Stimulated activated CD4-positive, alpha-beta T cell treated with anti-CD3 and anti-CD28 coated beads, Interleukin-1b, Interleukin-23, amount 100 ng/mL, for 24 hours (primary cell): ENCODE data around the gene PHF2.
"Not testable (repeated sequence)": the region's sequence is repeated elsewhere in the genome, so short reads cannot be mapped to it uniquely, and the experiment has no call there.

Source experiments
- DNase-seq, 4 experiments: peaks; one replicate each; pipeline ENCODE4 v3.0.0-alpha.2; 2020; ENCODE audit warnings: low read depth in 4 of 4, low spot score in 1 of 4

The PHF2 gene

GRCh38 chr9:93663877-93664548 lies 87.6 kb downstream of the PHF2 start:
- no peak for DNase-seq

GRCh38 chr9:93664549-93665120 lies 88.3 kb downstream of the PHF2 start:
- no peak for DNase-seq

DNA sequence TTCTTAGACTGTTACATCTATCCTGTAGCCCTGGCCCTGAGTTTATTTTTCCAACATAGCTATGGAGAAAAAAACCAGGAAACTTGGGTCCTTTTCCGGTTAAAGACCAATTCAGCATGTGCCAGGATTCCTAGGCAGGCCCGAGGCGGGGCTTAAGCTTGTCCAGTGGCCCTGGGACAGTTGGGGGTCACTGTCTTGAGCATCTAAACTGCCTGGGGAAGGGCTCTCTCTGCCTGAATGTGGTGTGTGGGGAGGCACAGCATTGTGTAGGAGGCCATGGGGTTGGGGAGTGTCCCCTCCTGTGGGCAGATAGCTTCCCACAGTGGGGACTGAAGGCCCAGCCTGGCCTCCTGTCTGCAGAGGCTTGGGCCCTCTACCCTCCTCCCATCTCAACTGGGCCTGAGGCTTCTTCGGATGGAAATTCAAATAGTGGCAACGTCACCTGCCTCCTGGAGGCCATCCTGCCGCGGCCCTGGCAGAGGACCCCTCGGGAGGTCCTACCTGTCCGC lies 88.8 kb downstream of the PHF2 start:
- DNase-seq = no peak

- no peak for DNase-seq
These were observed 89.5 kb downstream of the PHF2 start for GRCh38 chr9:93665637-93666438.

DNA sequence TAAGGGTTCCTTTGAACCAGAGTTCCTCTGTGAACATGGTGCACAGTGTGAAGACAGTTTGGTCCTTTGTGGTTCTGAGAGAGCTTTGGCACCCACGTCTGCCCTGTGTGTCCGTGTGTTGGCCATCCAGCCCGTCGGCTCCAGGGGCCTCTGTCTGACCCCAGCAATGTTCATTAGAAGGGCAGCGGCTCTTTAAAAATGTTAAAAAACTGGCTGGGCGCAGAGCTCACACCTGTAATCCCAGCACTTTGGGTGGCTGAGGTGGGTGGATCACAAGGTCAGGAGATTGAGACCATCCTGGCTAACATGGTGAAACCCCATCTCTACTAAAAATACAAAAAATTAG lies 90.0 kb downstream of the PHF2 start:
- DNase-seq = not testable (repeated sequence)

DNA sequence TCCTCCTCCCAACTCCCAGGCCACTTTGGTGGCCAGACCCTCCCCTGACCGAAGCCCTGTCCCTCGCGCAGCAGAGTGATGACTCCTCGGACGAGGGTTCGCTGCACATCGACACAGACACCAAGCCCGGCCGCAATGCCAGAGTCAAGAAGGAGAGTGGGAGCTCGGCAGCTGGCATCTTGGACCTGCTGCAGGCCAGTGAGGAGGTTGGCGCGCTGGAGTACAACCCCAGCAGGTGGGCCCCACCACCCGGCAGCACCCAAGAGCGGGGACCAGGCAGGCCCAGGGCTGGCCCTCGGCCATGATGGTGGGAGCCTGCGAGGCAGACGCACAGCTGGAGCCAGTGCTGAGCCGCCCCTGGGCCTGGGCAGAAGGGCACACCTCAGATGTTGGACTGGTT lies 90.6 kb downstream of the PHF2 start:
- no peak for DNase-seq

DNA sequence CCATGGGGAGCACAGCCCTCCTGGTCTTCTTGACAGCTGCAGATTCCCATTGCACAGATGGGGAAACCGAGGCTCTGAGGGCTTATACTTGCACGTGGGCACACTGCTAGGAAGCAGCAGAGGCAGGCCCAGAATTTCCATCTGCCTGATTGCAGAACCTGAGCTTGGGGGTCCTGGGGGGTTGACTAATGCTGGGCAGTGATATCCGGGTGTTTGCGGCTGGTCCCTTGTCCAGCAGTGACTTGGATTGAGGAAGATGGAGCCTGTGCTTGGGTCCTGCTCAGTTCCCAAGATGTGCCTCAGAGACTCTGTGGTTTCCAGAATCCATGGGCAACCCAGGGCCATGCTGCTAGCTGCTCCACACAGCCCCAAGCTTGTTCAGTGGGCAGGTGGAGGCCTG lies 91.2 kb downstream of the PHF2 start:
- no peak for DNase-seq

GRCh38 chr9:93668261-93668871 lies 92.0 kb downstream of the PHF2 start:
- DNase-seq = no peak

DNA sequence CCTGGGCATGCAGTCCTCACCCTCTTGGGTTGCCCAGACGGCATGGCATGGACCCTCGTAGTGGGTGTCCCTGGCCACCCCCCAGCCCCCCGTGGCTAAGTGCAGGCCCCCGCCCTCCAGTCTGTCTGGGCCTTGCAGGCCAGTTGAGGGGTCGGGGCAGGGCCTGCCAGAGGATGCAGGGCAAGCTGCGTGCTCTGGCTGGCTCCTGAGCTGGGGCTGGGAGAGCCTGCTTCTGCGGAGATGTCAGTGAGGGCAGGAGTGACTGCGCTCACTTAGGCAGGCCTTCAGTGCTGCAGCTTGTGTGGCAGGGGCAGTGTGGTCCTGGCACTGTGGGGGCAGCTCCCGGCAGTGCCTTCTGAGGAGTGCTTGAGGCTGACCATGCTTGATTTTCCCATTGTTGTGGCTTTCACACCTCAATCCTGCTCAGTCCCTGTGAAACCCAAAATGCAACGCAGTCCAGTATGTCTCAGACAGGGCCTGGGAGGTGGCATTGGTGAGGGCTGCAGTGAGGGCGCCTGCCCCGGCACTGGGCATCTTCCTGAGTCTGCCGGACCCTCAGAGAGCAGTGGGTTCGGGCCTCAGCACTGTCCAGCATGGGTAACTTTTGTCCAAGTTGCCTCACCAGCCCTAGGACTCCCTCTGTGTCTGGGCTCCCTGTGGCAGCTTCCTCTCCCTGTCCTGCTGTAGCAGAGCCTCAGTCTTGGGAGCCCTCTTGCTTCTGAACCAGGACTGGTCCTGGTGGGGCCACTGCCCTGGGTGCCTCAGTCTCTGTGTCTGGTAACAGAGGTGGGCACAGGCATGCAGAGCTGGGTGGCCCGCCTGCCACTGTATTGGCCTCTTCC lies 93.0 kb downstream of the PHF2 start:
- DNase-seq = no peak

DNA sequence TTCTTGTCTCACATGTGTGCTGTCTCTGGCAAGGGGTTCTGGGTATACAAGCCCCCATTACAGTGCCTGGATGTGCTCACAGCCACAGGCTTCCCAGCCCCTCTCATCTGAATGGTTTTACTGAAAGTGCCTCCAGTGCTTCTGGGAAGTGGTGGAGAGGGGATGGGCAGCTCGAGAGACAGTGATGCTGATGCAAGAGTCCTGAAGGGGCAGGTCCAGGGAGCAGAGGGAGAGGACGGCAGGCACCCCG lies 93.5 kb downstream of the PHF2 start:
- no peak for DNase-seq

DNA sequence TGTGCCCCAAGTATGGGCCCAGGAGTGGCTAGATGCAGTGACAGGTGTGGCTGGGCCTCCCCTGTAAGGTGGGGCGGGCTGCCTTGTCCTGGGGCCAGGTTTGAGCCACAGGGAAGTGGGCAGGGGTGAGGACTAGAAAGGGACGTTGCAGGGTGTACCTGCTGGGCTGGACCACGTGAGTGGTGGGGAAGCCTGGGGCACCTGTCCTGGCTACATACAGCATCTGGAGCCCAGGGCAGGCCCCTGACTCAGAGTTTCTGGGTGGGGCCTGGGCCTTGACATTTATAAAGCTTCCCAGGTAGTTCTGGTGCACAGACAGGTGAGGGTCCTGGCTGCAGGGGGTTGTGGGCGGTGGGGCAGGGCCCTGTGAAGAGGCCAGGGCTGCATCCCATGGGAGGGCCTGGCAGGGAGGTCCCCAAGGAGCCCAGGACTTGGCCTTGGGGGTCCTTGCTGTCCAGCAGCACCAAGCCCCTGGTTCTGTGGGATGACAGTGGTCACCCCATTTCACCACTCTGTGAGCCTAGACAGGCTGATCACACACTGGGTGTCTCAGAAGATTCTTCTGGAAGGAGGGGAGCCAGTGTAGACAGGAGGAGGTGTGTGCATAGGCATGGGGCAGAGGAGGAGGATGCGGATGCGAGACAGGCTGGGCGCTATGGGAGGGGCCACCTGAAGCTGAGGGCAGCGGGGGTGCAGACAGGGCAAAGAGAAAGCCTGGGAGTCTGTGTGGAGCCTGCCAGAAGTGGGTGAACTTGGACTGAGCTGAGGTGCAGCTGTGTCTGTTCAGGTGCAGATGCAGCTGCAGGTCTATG lies 94.0 kb downstream of the PHF2 start:
- no peak for DNase-seq

GRCh38 chr9:93671020-93671338 lies 94.6 kb downstream of the PHF2 start:
- no peak for DNase-seq

DNA sequence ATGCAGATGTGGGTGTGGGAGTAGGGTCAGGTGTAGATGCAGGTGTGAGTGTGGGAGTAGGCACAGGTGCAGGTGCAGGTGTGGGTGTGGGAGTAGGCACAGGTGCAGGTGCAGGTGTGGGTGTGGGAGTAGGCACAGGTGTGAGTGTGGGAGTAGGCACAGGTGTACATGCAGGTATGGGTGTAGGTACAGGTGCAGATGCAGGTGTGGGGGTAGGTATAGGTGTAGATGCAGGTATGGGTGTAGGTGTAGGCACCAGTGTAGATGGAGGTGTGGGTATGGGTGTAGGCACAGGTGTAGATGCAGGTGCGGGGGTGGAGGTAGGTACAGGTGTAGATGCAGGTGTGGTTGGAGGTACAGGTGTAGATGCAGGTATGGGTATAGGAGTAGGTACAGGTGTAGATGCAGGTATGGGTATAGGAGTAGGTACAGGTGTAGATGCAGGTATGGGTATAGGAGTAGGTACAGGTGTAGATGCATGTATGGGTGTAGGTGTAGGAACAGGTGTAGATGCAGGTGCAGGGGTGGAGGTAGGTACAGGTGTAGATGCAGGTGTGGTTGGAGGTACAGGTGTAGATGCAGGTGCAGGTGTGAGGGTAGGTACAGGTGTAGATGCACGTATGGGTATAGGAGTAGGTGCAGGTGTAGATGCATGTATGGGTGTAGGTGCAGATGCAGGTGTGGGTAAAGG lies 96.1 kb downstream of the PHF2 start:
- DNase-seq = not testable (repeated sequence)

GRCh38 chr9:93673021-93673838 lies 96.8 kb downstream of the PHF2 start:
- DNase-seq = no peak

DNA sequence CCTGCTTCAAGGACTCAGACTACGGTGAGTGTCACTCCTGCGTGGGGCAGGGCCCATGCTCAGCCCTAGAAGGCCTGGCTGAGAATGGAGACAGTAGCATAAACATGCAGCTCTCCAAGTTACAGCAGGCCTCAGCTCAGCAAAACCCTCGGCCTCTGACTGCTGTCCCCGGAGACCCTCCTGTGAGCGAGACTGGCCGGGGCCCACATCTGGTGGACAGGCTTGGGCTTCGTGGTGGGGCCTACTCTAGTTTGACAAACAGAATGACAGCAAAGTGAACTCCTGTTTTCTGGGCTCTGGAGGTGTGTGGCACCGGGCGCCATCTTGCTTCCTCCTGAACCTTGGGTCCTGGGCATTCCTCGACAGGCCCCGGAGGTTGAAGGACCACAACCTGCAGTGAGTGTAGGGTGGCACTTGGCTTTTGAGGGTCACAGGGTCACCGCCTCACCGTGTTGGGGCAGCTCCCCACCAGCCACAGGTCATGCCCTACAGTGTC lies 97.5 kb downstream of the PHF2 start:
- no peak for DNase-seq

DNA sequence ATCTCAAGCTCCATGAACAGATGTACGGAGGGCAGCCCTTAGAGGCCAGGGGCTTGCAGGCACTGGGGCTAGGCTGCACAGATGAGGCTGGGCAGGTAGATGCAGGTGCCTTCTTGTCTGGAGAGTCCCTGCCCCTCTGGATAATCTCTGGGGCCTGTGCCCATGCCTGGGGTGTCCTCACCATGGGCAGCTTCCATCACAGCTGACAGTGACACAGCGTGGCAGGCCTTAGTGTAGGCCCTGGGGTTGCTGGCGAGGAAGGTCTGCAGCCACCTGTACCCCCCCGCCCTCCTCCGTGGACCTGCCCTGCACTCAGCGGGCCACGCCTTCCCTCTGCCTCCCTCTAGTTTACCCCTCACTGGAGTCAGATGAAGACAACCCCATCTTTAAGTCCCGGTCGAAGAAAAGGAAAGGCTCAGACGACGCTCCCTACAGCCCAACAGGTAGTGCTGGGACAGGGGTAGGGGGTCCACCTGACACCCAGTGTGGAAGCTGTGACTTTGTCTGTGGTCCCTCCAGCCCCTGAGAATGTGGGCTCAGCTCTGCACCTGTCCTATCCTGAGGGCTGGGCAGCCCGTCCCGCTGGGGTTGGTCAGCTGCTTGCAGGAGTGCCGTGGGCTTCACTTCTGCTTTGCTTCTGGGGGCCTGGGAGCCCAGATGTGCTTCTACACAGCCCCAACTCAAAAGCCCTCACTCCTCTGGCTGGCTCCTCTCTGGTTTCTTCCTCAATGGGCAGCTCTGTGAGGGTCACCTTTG lies 98.4 kb downstream of the PHF2 start:
- no peak for DNase-seq

DNA sequence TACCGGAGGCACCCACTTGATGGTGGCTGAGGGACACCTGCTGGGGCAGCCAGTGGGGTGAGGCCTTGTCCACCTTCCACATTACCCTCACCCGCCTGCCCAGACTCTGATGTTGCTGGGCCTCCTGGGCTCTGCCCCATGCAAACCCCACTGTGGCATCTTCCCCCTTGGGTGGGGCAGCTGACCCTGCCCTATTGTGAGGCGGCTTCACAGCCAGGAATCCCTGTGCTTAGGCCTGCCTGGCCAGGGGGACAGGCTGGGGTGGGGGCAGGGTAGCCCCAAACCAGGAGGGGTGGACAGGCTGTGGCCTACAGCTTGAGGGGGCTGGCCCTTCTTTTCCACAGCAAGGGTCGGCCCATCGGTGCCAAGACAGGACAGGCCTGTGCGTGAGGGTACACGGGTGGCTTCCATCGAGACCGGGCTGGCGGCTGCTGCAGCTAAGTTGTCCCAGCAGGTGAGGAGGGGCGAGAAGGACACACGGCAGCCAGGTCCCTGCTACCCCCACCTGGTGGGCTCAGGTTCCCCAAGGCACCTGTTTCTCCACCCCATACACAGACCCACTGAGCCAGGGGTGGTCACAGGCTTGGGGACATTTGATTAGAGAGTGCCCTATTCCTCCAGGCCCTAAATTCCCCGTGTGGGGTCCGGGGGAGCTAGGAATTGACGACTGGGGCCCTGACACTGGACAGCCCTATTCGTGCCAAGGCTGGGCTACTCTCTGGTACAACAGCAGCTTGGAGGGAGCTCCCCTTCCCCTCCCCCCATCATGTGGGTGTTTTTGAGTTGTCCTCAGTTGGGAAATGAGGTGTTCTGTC lies 99.2 kb downstream of the PHF2 start:
- DNase-seq = no peak
